PC-9 (cell line): ENCODE results near the gene SLC6A18. TPM values are rescaled to one million over a fixed set of nuclear protein-coding genes. Genes with fewer than 3 reads are reported as not detected.

Experiments
- BruUV-seq: library from RNA; stranded (reverse); fragments of 400-500 nt; replicated peaks from 2 replicates; lab custom pipeline; 2021; lab: Mats Ljungman, UMichigan
- CTCF ChIA-PET: fragments of 300-600 bp; sonication (Branson Sonifier 250); formaldehyde crosslinking; loops from one replicate; lab custom pipeline; 2022; ENCODE audit warnings: antibody characterized with exemption; lab: Charles Lee
- POLR2A ChIA-PET: fragments of 300-600 bp; sonication (Branson Sonifier 250); formaldehyde crosslinking; loops from one replicate; lab custom pipeline; 2022; ENCODE audit warnings: antibody characterized with exemption; ENCODE audit not compliant: unreplicated experiment; lab: Charles Lee
- DNase-seq, 2 experiments: peaks; one replicate each; pipeline versions ENCODE4 v3.0.0 to v3.0.0-alpha.2; 2015 to 2022; ENCODE audit warnings: mixed read lengths in 1 of 2
- H2AFZ ChIP-seq: fragments of 200-600 bp; sonication (generic); 2 replicates; pipeline ENCODE4 v1.8.1; 2017; ENCODE audit warnings: antibody characterized with exemption
- H3F3A ChIP-seq: fragments of 200-600 bp; sonication (generic); 2 replicates; pipeline ENCODE4 v1.8.1; 2017; ENCODE audit warnings: antibody characterized with exemption, mild to moderate bottlenecking, low read depth; ENCODE audit not compliant: insufficient read depth
- H3K27ac ChIP-seq: fragments of 200-600 bp; sonication (generic); 2 replicates; pipeline ENCODE4 v1.6.1; 2016; ENCODE audit warnings: mixed run types
- H3K27me3 ChIP-seq: fragments of 200-600 bp; sonication (generic); 2 replicates; pipeline ENCODE4 v1.6.1; 2016; ENCODE audit warnings: low read depth, mixed run types; ENCODE audit not compliant: insufficient read depth
- H3K36me3 ChIP-seq: fragments of 200-600 bp; sonication (generic); 2 replicates; pipeline ENCODE4 v1.6.1; 2016; ENCODE audit warnings: low read depth, mixed run types
- H3K4me1 ChIP-seq: fragments of 200-600 bp; sonication (generic); replicated peaks from 2 replicates; pipeline ENCODE4 v1.6.1; 2016; ENCODE audit warnings: mixed run types; ENCODE audit not compliant: insufficient read depth
- H3K4me2 ChIP-seq: fragments of 200-600 bp; sonication (generic); 2 replicates; pipeline ENCODE4 v1.6.1; 2017; ENCODE audit warnings: mixed run types
- H3K4me3 ChIP-seq: fragments of 200-600 bp; sonication (generic); 2 replicates; pipeline ENCODE4 v1.6.1; 2016; ENCODE audit warnings: mixed run types
- H3K79me2 ChIP-seq: fragments of 200-600 bp; sonication (generic); 2 replicates; pipeline ENCODE4 v1.6.1; 2017; ENCODE audit warnings: low read depth, mixed run types
- H3K9me2 ChIP-seq: fragments of 200-600 bp; sonication (generic); 2 replicates; pipeline ENCODE4 v1.8.1; 2017; ENCODE audit warnings: mild to moderate bottlenecking; ENCODE audit not compliant: insufficient read depth
- H3K9me3 ChIP-seq: fragments of 200-600 bp; sonication (generic); 2 replicates; pipeline ENCODE4 v1.8.1; 2016; ENCODE audit warnings: low read depth; ENCODE audit not compliant: insufficient read depth
- H4K20me1 ChIP-seq: fragments of 200-600 bp; sonication (generic); 2 replicates; pipeline ENCODE4 v1.8.1; 2017; ENCODE audit not compliant: insufficient read depth
- CTCF ChIP-seq: fragments of 200-600 bp; sonication (generic); conservative IDR thresholded peaks from 2 replicates; pipeline ENCODE4 v1.6.1; 2017; ENCODE audit warnings: mixed run types, antibody characterized with exemption, mild to moderate bottlenecking, moderate library complexity
- EZH2 ChIP-seq: fragments of 200-600 bp; sonication (generic); IDR thresholded peaks from 2 replicates; pipeline ENCODE4 v1.8.0; 2017; ENCODE audit warnings: antibody characterized with exemption, low read depth
- intact Hi-C: fragments of 100-400 bp; cut with micrococcal nuclease; formaldehyde crosslinking; loops from one replicate; pipeline ENCODE4 v1.10.0; 2022; ENCODE audit not compliant: unreplicated experiment
- total RNA-seq: library from RNA; stranded (reverse); gene quantifications from 2 replicates; pipeline ENCODE4 v1.2.3, GENCODE V29; 2021

The SLC6A18 gene
- total RNA-seq, 1 experiment from 2014 or later = not detected

GRCh38 chr5:1216211-1216917 is 8.8 kb upstream of the SLC6A18 start:
- no peaks in the 10 kb centered on the region for H3K36me3 ChIP-seq
- H3K9me3 ChIP-seq = no peaks in the 10 kb centered on the region
- H3K79me2 ChIP-seq = no peaks in the 10 kb centered on the region
- intact Hi-C loops = no loop called here
- no TSS peak for BruUV-seq
- no peak overlapping the region for H2AFZ ChIP-seq
- H3K27me3 ChIP-seq = peaks cover 75% of the 10 kb centered on the region
- POLR2A ChIA-PET = no interaction called here
- no peak overlapping the region for H3K4me3 ChIP-seq
- no peaks in the 10 kb centered on the region for H3K9me2 ChIP-seq
- H3K4me2 ChIP-seq = no peak overlapping the region
- no peaks in the 10 kb centered on the region for H3K4me1 ChIP-seq
- no peak for TF ChIP-seq EZH2
- no peak for TF ChIP-seq CTCF
- CTCF ChIA-PET = no interaction called here
- no peak overlapping the region for H3K27ac ChIP-seq
- no peak for DNase-seq
- H4K20me1 ChIP-seq = no peaks in the 10 kb centered on the region; the same call in 1 of the 2 replicates
- no peaks in the 10 kb centered on the region for H3F3A ChIP-seq

GRCh38 chr5:1216918-1217295 is 8.3 kb upstream of the SLC6A18 start:
- peaks cover 1% of the 10 kb centered on the region; the same call in 1 of the 2 replicates for H3K9me3 ChIP-seq
- no peak overlapping the region for H3K4me3 ChIP-seq
- H3K4me2 ChIP-seq = no peak overlapping the region
- no peak for TF ChIP-seq EZH2
- no peaks in the 10 kb centered on the region for H3K4me1 ChIP-seq
- H3K9me2 ChIP-seq = no peaks in the 10 kb centered on the region
- peaks cover 79% of the 10 kb centered on the region for H3K27me3 ChIP-seq
- no TSS peak for BruUV-seq
- no peaks in the 10 kb centered on the region; the same call in 1 of the 2 replicates for H4K20me1 ChIP-seq
- H2AFZ ChIP-seq = no peak overlapping the region
- no peak for DNase-seq
- ChIA-PET POLR2A (no interaction called here), CTCF (no interaction called here)
- no peaks in the 10 kb centered on the region for H3K79me2 ChIP-seq
- H3K36me3 ChIP-seq = no peaks in the 10 kb centered on the region
- H3K27ac ChIP-seq = no peak overlapping the region
- intact Hi-C loops = no loop called here
- peaks cover 3% of the 10 kb centered on the region for H3F3A ChIP-seq

- no peak for DNase-seq
- Histone ChIP-seq H3K9me2 (no peaks in the 10 kb centered on the region), H3K27me3 (peaks cover 85% of the 10 kb centered on the region), H3K4me1 (no peaks in the 10 kb centered on the region), H4K20me1 (no peaks in the 10 kb centered on the region; the same call in 1 of the 2 replicates), H3K27ac (no peak overlapping the region), H3F3A (peaks cover 10% of the 10 kb centered on the region), H3K79me2 (no peaks in the 10 kb centered on the region), H3K4me3 (no peak overlapping the region), H3K9me3 (peaks cover 5% of the 10 kb centered on the region; the same call in 1 of the 2 replicates), H3K36me3 (no peaks in the 10 kb centered on the region), H3K4me2 (no peak overlapping the region), H2AFZ (no peak overlapping the region)
- no TSS peak for BruUV-seq
- CTCF ChIA-PET = no interaction called here
- intact Hi-C loops = no loop called here
- TF ChIP-seq CTCF = no peak
- POLR2A ChIA-PET = no interaction called here
Observed at GRCh38 chr5:1217596-1218206, 7.5 kb upstream of the SLC6A18 start.
